HG03097 (cell line): ENCODE measurements around the gene SHANK1.

ENCODE experiments used
- ATAC-seq: cut with Tn5 transposase; IDR thresholded peaks from one replicate; pipeline ENCODE4 v1.9.1; 2021; ENCODE audit not compliant: unreplicated experiment, low FRiP score

Gene SHANK1

GRCh38 chr19:50662651-50663481, 56.7 kb downstream of the SHANK1 start:
- no peak for ATAC-seq

- ATAC-seq = no peak
These were observed 57.6 kb downstream of the SHANK1 start for GRCh38 chr19:50661766-50662650.

- ATAC-seq = no peak
These were observed 58.6 kb downstream of the SHANK1 start for GRCh38 chr19:50661023-50661422.

- ATAC-seq = no peak
These were observed 59.6 kb downstream of the SHANK1 start for GRCh38 chr19:50660088-50660366.

- ATAC-seq = no peak
These were observed 60.1 kb downstream of the SHANK1 start for GRCh38 chr19:50659318-50660087.

- no peak for ATAC-seq
These were observed 60.9 kb downstream of the SHANK1 start for GRCh38 chr19:50658441-50659317.

- ATAC-seq = no peak
These were observed 61.7 kb downstream of the SHANK1 start for GRCh38 chr19:50657712-50658440.

GRCh38 chr19:50657222-50657669, 62.4 kb downstream of the SHANK1 start:
- ATAC-seq = no peak

GRCh38 chr19:50654882-50655281, 64.7 kb downstream of the SHANK1 start:
- ATAC-seq = no peak

- no peak for ATAC-seq
These were observed 66.9 kb downstream of the SHANK1 start for GRCh38 chr19:50652722-50653121.

GRCh38 chr19:50651174-50651573, 68.4 kb downstream of the SHANK1 start:
- no peak for ATAC-seq

GRCh38 chr19:50649433-50650391, 69.9 kb downstream of the SHANK1 start, which contains the start of gene C19orf81:
Gene C19orf81 (plus strand): TSS chr19:50649445. CDS start chr19:50649445, 0 bp downstream.
- ATAC-seq = no peak

GRCh38 chr19:50648659-50649058, 70.9 kb downstream of the SHANK1 start:
- ATAC-seq = no peak

GRCh38 chr19:50647879-50648615, 71.6 kb downstream of the SHANK1 start:
- no peak for ATAC-seq

GRCh38 chr19:50646074-50646807, 73.4 kb downstream of the SHANK1 start:
- ATAC-seq = no peak

GRCh38 chr19:50645107-50645506, 74.5 kb downstream of the SHANK1 start:
- ATAC-seq = no peak
